ENCODE data around the gene COL4A2. TPM values are rescaled to one million over a fixed set of nuclear protein-coding genes. Genes with fewer than 3 reads are reported as not detected.

COL4A2 gene
- total and polyA plus RNA-seq, 9 donors = 59.5 to 171 (median 136) TPM

- TF ChIP-seq POLR2A (IDR thresholded peaks at IDR 0.05) (no peak), EP300 (IDR thresholded peaks at IDR 0.05) (no peak)
- TF ChIP-seq, protein P1, sequence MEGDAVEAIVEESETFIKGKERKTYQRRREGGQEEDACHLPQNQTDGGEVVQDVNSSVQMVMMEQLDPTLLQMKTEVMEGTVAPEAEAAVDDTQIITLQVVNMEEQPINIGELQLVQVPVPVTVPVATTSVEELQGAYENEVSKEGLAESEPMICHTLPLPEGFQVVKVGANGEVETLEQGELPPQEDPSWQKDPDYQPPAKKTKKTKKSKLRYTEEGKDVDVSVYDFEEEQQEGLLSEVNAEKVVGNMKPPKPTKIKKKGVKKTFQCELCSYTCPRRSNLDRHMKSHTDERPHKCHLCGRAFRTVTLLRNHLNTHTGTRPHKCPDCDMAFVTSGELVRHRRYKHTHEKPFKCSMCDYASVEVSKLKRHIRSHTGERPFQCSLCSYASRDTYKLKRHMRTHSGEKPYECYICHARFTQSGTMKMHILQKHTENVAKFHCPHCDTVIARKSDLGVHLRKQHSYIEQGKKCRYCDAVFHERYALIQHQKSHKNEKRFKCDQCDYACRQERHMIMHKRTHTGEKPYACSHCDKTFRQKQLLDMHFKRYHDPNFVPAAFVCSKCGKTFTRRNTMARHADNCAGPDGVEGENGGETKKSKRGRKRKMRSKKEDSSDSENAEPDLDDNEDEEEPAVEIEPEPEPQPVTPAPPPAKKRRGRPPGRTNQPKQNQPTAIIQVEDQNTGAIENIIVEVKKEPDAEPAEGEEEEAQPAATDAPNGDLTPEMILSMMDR (IDR thresholded peaks at IDR 0.05) = no peak
- H3K9me3 ChIP-seq = no peaks in the 10 kb centered on the region
- no peaks in the 10 kb centered on the region for H3K36me3 ChIP-seq
- H3K4me3 ChIP-seq = no peak overlapping the region
- no peak for DNase-seq
- 82 to 88% (median 87%) methylated on average over 22 of the region's 22 CpGs for WGBS, 3 donors
- no peaks in the 10 kb centered on the region for H3K27me3 ChIP-seq
- no peak overlapping the region for H3K27ac ChIP-seq
- intact Hi-C loops (cut with DNase I) = loop anchor here in 1 of 4 donors (10.0 kb wide), 1 partner anchor 136 kb away; no protein-coding TSS in a partner anchor
- H3K4me1 ChIP-seq (ENCODE audit: insufficient read depth) = peaks cover 2% of the 10 kb centered on the region
These were observed 151.7 kb downstream of the COL4A2 start for GRCh38 chr13:110458594-110459365.

DNA sequence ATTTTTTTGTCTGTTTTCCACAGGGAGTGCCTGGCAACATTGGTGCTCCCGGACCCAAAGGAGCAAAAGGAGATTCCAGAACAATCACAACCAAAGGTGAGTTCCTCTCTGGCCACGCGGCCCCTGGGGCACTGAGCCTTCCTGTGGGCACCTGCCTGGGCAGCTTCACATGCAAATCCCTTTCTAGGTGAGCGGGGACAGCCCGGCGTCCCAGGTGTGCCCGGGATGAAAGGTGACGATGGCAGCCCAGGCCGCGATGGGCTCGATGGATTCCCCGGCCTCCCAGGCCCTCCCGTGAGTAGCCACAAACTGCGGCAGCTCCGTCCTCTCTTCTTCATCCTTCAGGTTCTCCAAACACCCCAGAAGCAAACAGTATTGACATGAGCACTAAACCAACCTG is 155.0 kb downstream of the COL4A2 start:
- no peaks in the 10 kb centered on the region for H3K4me1 ChIP-seq (ENCODE audit: insufficient read depth)
- DNase-seq = no peak
- intact Hi-C loops (cut with DNase I) = loop anchor here in 1 of 4 donors (5.0 kb wide), 1 partner anchor 35 kb away; no protein-coding TSS in a partner anchor
- TF ChIP-seq POLR2A (IDR thresholded peaks at IDR 0.05) (no peak), EP300 (IDR thresholded peaks at IDR 0.05) (no peak)
- TF ChIP-seq, protein P1 (IDR thresholded peaks at IDR 0.05) = no peak
- no peaks in the 10 kb centered on the region for H3K36me3 ChIP-seq
- no peaks in the 10 kb centered on the region for H3K27me3 ChIP-seq
- WGBS, 3 donors = 93 to 97% (median 97%) methylated on average over 15 of the region's 15 CpGs
- H3K4me3 ChIP-seq = no peak overlapping the region
- H3K9me3 ChIP-seq = no peaks in the 10 kb centered on the region
- no peak overlapping the region for H3K27ac ChIP-seq

DNA sequence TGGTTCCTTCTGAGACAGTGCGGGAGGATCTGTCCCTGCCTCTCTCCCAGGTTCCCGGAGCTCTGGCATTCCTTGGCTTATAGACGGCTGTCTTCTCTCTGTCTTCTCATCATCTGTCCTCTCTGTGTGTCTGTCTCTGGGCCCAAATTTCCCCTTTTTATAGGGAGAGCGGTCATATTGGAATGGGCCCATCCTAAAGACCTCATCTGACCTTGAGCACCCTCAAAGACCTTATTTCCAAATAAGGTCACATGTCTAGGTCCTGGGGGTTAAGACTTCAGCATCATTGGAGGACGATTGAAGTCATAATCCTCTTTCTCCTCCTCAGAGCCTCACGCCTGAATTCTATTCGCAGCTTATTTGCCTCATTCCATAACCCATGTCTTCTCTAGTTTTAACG is 156.1 kb downstream of the COL4A2 start:
- H3K4me1 ChIP-seq (ENCODE audit: insufficient read depth) = no peaks in the 10 kb centered on the region
- H3K27ac ChIP-seq = no peak overlapping the region
- H3K4me3 ChIP-seq = no peak overlapping the region
- DNase-seq = no peak
- intact Hi-C loops (cut with DNase I) = loop anchor here in 1 of 4 donors (5.0 kb wide), 1 partner anchor 34 kb away; no protein-coding TSS in a partner anchor
- H3K27me3 ChIP-seq = no peaks in the 10 kb centered on the region
- H3K36me3 ChIP-seq = no peaks in the 10 kb centered on the region
- WGBS, 3 donors = 78 to 90% (median 90%) methylated on average over 8 of the region's 8 CpGs
- no peak for TF ChIP-seq POLR2A (IDR thresholded peaks at IDR 0.05)
- no peak for TF ChIP-seq EP300 (IDR thresholded peaks at IDR 0.05)
- TF ChIP-seq, protein P1 (IDR thresholded peaks at IDR 0.05) = no peak
- H3K9me3 ChIP-seq = no peaks in the 10 kb centered on the region

- Histone ChIP-seq H3K4me1 (ENCODE audit: insufficient read depth) (no peaks in the 10 kb centered on the region), H3K27ac (no peak overlapping the region), H3K36me3 (no peaks in the 10 kb centered on the region), H3K27me3 (no peaks in the 10 kb centered on the region), H3K4me3 (no peak overlapping the region), H3K9me3 (no peaks in the 10 kb centered on the region)
- TF ChIP-seq POLR2A (IDR thresholded peaks at IDR 0.05) (no peak), EP300 (IDR thresholded peaks at IDR 0.05) (no peak)
- TF ChIP-seq, protein P1 (IDR thresholded peaks at IDR 0.05) = no peak
- 80 to 94% (median 90%) methylated on average over 6 of the region's 6 CpGs for WGBS, 3 donors
- DNase-seq = no peak
- intact Hi-C loops (cut with DNase I) = loop anchor here in 1 of 4 donors (5.0 kb wide), 1 partner anchor 33 kb away; no protein-coding TSS in a partner anchor
These were observed 156.9 kb downstream of the COL4A2 start for GRCh38 chr13:110463871-110464510.

Measured in ovary (tissue), 9 donors.